HUES6 (cell line): ENCODE results near the gene CLMP.
"Not testable (repeated sequence)": the region's sequence is repeated elsewhere in the genome, so short reads cannot be mapped to it uniquely, and the experiment has no call there.

Experiments
- H3K27ac ChIP-seq: 2 replicates; pipeline ENCODE4 v1.7.0; 2013; ENCODE audit warnings: low read depth, mild to moderate bottlenecking, low read length, inconsistent platforms
- H3K27me3 ChIP-seq: 2 replicates; pipeline ENCODE4 v1.6.1; 2013; ENCODE audit warnings: low read length; ENCODE audit not compliant: control insufficient read depth, insufficient read depth
- H3K36me3 ChIP-seq: 2 replicates; pipeline ENCODE4 v1.6.1; 2013; ENCODE audit warnings: low read length; ENCODE audit not compliant: control insufficient read depth, insufficient read depth
- H3K4me1 ChIP-seq: 2 replicates; pipeline ENCODE4 v1.6.1; 2013; ENCODE audit warnings: low read length; ENCODE audit not compliant: control insufficient read depth, insufficient read depth
- H3K4me3 ChIP-seq: 2 replicates; pipeline ENCODE4 v1.5.1; 2013; ENCODE audit warnings: low read depth, low read length
- H3K9ac ChIP-seq: one replicate; pipeline ENCODE4 v1.6.1; 2013; ENCODE audit warnings: mild to moderate bottlenecking, low read length
- H3K9me3 ChIP-seq: 2 replicates; pipeline ENCODE4 v1.6.1; 2013; ENCODE audit warnings: low read depth, low read length; ENCODE audit not compliant: control insufficient read depth, insufficient read depth

Gene CLMP

GRCh38 chr11:123100379-123101085, 94.5 kb downstream of the CLMP start:
- Histone ChIP-seq H3K4me1 (no peaks in the 10 kb centered on the region), H3K4me3 (no peak overlapping the region), H3K9ac (no peak overlapping the region), H3K27ac (no peak overlapping the region), H3K27me3 (no peaks in the 10 kb centered on the region), H3K9me3 (no peaks in the 10 kb centered on the region), H3K36me3 (0 out of 2 replicates have a peak, but pooled peaks cover 4% of the 10 kb centered on the region)

DNA sequence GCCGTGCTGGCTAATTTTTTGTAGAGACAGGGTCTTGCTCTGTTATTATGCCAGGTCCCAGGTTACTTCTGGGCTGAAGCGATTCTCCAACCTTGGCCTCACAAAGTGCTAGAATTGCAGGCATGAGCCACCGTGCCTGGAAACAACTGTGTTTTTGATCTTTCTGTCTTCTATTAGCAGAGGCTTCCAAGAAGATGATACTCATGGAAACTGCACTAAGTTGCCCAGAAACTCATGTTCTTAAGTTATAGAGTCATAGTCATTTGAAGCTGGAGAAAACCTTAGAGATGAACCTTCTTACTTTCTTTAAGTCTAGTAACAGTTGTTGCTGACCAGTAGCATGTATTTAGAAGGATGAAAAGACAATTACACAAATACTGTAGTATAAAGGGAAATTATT, 96.1 kb downstream of the CLMP start:
- no peak overlapping the region for H3K27ac ChIP-seq
- H3K27me3 ChIP-seq = no peaks in the 10 kb centered on the region

DNA sequence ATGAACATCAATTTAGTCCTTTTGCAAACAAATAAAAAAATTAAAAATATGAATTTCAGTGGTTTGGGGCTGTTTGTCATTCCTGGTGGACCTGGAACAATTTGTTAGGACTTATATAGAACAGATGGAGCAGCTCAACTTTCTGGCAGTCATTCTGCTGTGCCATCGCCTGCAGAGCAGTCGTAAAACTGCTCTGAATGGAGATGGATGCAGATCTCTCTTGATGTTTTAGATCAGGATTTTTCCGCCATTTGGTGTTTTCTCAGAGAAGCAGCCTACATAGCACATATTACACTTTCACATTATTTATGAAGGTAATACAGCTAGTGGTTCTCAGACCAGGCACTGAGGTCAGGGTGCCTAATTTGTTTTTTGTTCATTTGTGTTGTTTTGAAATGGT, 101.3 kb downstream of the CLMP start:
- H3K4me1 ChIP-seq = no peaks in the 10 kb centered on the region
- no peak overlapping the region for H3K27ac ChIP-seq
- no peak overlapping the region for H3K4me3 ChIP-seq
- H3K9ac ChIP-seq = no peak overlapping the region
- H3K9me3 ChIP-seq = no peaks in the 10 kb centered on the region
- H3K27me3 ChIP-seq = no peaks in the 10 kb centered on the region
- H3K36me3 ChIP-seq = peaks cover 4% of the 10 kb centered on the region; the same call in 1 of the 2 replicates

More for the DNA sequence above, 96.1 kb downstream of the CLMP start:
- Histone ChIP-seq H3K9ac (no peak overlapping the region), H3K4me1 (no peaks in the 10 kb centered on the region), H3K9me3 (no peaks in the 10 kb centered on the region), H3K4me3 (no peak overlapping the region), H3K36me3 (0 out of 2 replicates have a peak, but pooled peaks cover 4% of the 10 kb centered on the region)

GRCh38 chr11:123091506-123091905, 103.5 kb downstream of the CLMP start:
- H3K27me3 ChIP-seq = no peaks in the 10 kb centered on the region
- H3K4me3 ChIP-seq = no peak overlapping the region

DNA sequence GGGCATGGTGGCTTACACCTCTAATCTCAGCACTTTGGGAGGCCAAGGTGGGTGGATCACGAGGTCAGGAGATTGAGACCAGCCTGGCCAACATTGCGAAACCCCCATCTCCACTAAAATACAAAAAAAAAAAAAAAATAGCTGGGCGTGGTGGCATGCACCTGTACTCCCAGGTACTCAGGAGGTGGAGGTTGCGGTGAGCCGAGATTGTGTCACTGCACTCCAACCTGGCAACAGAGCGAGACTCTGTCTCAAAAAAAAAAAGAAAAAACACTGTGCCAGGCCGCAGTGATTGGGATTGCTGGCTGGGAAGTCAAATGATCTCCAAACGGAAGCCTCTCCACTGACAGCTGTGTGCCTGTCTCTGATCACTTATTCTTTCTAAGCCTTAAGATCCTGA, 104.9 kb downstream of the CLMP start:
- not testable (repeated sequence) for H3K27ac ChIP-seq, H3K9me3 ChIP-seq, H3K4me1 ChIP-seq, H3K27me3 ChIP-seq, H3K4me3 ChIP-seq, H3K36me3 ChIP-seq, H3K9ac ChIP-seq

More at GRCh38 chr11:123091506-123091905, 103.5 kb downstream of the CLMP start:
- Histone ChIP-seq H3K4me1 (no peaks in the 10 kb centered on the region), H3K9me3 (no peaks in the 10 kb centered on the region), H3K27ac (no peak overlapping the region), H3K36me3 (no peaks in the 10 kb centered on the region; the same call in 1 of the 2 replicates), H3K9ac (no peak overlapping the region)

DNA sequence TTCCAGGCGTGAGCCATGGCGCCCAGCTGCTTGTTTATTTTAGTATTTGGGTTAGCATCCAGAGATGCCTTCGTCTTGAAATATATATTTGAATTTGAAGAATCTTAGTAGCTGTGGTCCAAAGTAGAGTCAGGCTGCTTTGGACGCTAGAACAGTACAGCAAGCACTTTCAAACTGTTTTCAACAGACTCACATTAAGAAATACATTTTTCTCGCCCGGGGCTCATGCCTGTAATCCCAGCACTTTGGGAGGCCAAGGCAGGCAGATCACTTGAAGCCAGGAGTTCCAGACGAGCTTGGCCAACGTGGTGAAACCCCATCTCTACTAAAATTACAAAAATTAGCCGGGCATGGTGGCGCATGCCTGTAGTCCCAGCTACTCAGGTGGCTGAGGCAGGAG, 106.2 kb downstream of the CLMP start:
- not testable (repeated sequence) for H3K4me3 ChIP-seq, H3K27ac ChIP-seq, H3K9ac ChIP-seq, H3K9me3 ChIP-seq, H3K4me1 ChIP-seq, H3K36me3 ChIP-seq, H3K27me3 ChIP-seq

- H3K9ac ChIP-seq, H3K4me3 ChIP-seq, H3K9me3 ChIP-seq, H3K27me3 ChIP-seq, H3K4me1 ChIP-seq, H3K27ac ChIP-seq: not testable (repeated sequence)
- peaks cover 10% of the 10 kb centered on the region for H3K36me3 ChIP-seq
Measured at GRCh38 chr11:123087657-123088056, 107.4 kb downstream of the CLMP start.

GRCh38 chr11:123086305-123086704, 108.7 kb downstream of the CLMP start:
- Histone ChIP-seq H3K9ac (no peak overlapping the region), H3K27me3 (no peaks in the 10 kb centered on the region), H3K27ac (no peak overlapping the region), H3K4me3 (no peak overlapping the region), H3K36me3 (peaks cover 11% of the 10 kb centered on the region), H3K4me1 (no peaks in the 10 kb centered on the region), H3K9me3 (no peaks in the 10 kb centered on the region)

DNA sequence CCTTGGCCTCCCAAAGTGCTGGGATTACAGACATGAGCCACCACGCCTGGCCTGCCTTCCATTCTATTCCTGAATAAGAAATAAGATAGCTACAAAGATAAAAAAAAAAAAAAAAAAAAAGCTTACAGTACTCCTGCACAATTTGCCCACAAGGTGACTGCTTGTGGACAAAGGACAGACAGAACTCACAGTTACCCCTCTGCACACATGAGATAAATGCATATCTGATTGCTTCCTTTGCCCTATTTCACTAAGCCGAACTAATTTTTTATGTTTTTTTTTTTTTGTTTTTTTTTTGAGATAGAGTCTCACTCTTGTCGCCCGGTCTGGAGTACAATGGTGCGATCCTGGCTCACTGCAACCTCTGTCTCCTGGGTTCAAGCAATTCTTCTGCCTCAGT, 109.6 kb downstream of the CLMP start:
- Histone ChIP-seq H3K27ac (no peak overlapping the region), H3K36me3 (peaks cover 11% of the 10 kb centered on the region), H3K4me1 (no peaks in the 10 kb centered on the region), H3K9ac (no peak overlapping the region), H3K27me3 (no peaks in the 10 kb centered on the region), H3K9me3 (no peaks in the 10 kb centered on the region), H3K4me3 (no peak overlapping the region)

- no peak overlapping the region for H3K9ac ChIP-seq
- H3K27me3 ChIP-seq = no peaks in the 10 kb centered on the region
- no peak overlapping the region for H3K27ac ChIP-seq
- no peaks in the 10 kb centered on the region for H3K4me1 ChIP-seq
- no peaks in the 10 kb centered on the region for H3K9me3 ChIP-seq
- H3K4me3 ChIP-seq = no peak overlapping the region
- peaks cover 11% of the 10 kb centered on the region for H3K36me3 ChIP-seq
Measured at GRCh38 chr11:123084454-123084853, 110.6 kb downstream of the CLMP start.

GRCh38 chr11:123083623-123084029, 111.4 kb downstream of the CLMP start:
- peaks cover 11% of the 10 kb centered on the region for H3K36me3 ChIP-seq
- no peak overlapping the region for H3K27ac ChIP-seq
- no peak overlapping the region for H3K9ac ChIP-seq
- no peaks in the 10 kb centered on the region for H3K9me3 ChIP-seq
- H3K27me3 ChIP-seq = no peaks in the 10 kb centered on the region
- H3K4me1 ChIP-seq = no peaks in the 10 kb centered on the region
- H3K4me3 ChIP-seq = no peak overlapping the region
